ENCODE results near the gene FARP2. TPM values are rescaled to one million over a fixed set of nuclear protein-coding genes. Genes with fewer than 3 reads are reported as not detected.
A peak's percentile ranks its signal among the peaks of the same experiment; 100 is the strongest.

The FARP2 gene
- total and polyA plus RNA-seq, 10 of the 15 experiments (the other 5 are each of a cell fraction or from before 2014, with no cell fraction given), result 5.5 to 67.5 (median 36.8) TPM

DNA sequence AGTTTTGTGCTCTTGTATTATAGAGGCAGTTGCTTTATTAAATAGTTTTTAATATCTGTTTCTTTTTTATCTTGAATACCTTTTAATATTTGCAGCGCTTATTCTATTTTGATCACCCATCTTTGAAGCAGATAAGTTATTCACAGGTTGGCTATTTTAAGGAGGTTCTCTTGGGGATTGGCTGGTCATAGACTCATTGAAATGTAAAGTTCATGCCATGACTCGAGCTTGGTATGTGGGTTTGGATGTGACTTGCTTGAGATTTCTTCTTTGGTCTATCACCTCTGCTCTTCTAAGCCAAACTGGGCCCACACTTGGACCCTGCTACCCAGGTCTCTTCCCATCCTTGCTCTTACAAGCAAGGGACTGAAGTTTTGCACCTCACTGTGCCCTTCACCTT lies 33.6 kb downstream of the FARP2 start:
- RAD21 ChIA-PET (ENCODE audit: unreplicated experiment), result interaction anchor here (0.8 kb wide), 1 partner anchor 75 kb away, joined by 3 read pairs; no protein-coding TSS in a partner anchor
- no peak for FAIRE-seq

More for the DNA sequence above, 33.6 kb downstream of the FARP2 start:
- Histone ChIP-seq H2AFZ (ENCODE audit: control insufficient read depth, low read depth, low read length) (no peak overlapping the region), H3K27me3 (replicated peaks in 1 of 2; ENCODE audit: control insufficient read depth in 2 of 2, insufficient read depth in 2 of 2, low read length in 1 of 2) (no peaks in the 10 kb centered on the region), H3K9ac (ENCODE audit: control insufficient read depth, insufficient read depth, low read length) (no peak overlapping the region), H4K20me1 (ENCODE audit: control insufficient read depth, insufficient read depth) (no peaks in the 10 kb centered on the region), H3K9me3 (replicated peaks; ENCODE audit: control insufficient read depth, insufficient read depth, low read length) (no peaks in the 10 kb centered on the region; the same call in 2 of the 3 replicates), H3K36me3 (ENCODE audit: control insufficient read depth in 2 of 2, insufficient read depth in 2 of 2, low read length in 1 of 2) (no peaks in the 10 kb centered on the region; a peak in 1 of 4 replicates), H3K4me3 (no peak overlapping the region), H3K79me2 (ENCODE audit: control insufficient read depth, insufficient read depth, low read length) (peaks cover 12% of the 10 kb centered on the region), H3K4me2 (ENCODE audit: control insufficient read depth, insufficient read depth) (no peak overlapping the region), H3K4me1 (ENCODE audit: control insufficient read depth, insufficient read depth, low read length) (peaks cover 42% of the 10 kb centered on the region), H3K27ac (ENCODE audit: control insufficient read depth, insufficient read depth) (peak overlapping the region; percentile 35; the same call in 1 of the 2 replicates)
- POLR2A ChIA-PET, result interaction anchor here (1.0 kb wide), 1 partner anchor 31 kb away, joined by 5 read pairs; no protein-coding TSS in a partner anchor
- BruUV-seq (replicated peaks), result no TSS peak
- 20% methylated on average over 2 of the region's 2 CpGs for WGBS (ENCODE audit: insufficient coverage, insufficient replicate concordance, low lambda C conversion rate, missing lambda C conversion rate)
- TF ChIP-seq EED (IDR thresholded peaks at IDR 0.05; ENCODE audit: low read depth), result no peak
- TF ChIP-seq PBX3 (IDR thresholded peaks at IDR 0.05; ENCODE audit: insufficient replicate concordance, low read depth, low read length), result no peak
- no peak for TF ChIP-seq IKZF2 (IDR thresholded peaks at IDR 0.05)
- no peak for TF ChIP-seq TCF12 (IDR thresholded peaks at IDR 0.05; ENCODE audit: low read depth, low read length)
- TF ChIP-seq STAT1 (conservative IDR thresholded peaks at IDR 0.05), result no peak
- TF ChIP-seq, protein P1, sequence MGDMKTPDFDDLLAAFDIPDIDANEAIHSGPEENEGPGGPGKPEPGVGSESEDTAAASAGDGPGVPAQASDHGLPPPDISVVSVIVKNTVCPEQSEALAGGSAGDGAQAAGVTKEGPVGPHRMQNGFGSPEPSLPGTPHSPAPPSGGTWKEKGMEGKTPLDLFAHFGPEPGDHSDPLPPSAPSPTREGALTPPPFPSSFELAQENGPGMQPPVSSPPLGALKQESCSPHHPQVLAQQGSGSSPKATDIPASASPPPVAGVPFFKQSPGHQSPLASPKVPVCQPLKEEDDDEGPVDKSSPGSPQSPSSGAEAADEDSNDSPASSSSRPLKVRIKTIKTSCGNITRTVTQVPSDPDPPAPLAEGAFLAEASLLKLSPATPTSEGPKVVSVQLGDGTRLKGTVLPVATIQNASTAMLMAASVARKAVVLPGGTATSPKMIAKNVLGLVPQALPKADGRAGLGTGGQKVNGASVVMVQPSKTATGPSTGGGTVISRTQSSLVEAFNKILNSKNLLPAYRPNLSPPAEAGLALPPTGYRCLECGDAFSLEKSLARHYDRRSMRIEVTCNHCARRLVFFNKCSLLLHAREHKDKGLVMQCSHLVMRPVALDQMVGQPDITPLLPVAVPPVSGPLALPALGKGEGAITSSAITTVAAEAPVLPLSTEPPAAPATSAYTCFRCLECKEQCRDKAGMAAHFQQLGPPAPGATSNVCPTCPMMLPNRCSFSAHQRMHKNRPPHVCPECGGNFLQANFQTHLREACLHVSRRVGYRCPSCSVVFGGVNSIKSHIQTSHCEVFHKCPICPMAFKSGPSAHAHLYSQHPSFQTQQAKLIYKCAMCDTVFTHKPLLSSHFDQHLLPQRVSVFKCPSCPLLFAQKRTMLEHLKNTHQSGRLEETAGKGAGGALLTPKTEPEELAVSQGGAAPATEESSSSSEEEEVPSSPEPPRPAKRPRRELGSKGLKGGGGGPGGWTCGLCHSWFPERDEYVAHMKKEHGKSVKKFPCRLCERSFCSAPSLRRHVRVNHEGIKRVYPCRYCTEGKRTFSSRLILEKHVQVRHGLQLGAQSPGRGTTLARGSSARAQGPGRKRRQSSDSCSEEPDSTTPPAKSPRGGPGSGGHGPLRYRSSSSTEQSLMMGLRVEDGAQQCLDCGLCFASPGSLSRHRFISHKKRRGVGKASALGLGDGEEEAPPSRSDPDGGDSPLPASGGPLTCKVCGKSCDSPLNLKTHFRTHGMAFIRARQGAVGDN (IDR thresholded peaks at IDR 0.05), result no peak
- no peak for TF ChIP-seq NFIC (IDR thresholded peaks at IDR 0.05; ENCODE audit: low read depth, low read length)
- TF ChIP-seq RCOR1 (conservative IDR thresholded peaks at IDR 0.05; ENCODE audit: low read depth, low read length), result no peak
- TF ChIP-seq IRF4 (IDR thresholded peaks at IDR 0.05; ENCODE audit: low read depth, low read length), result no peak
- TF ChIP-seq NFXL1 (IDR thresholded peaks at IDR 0.05; ENCODE audit: borderline replicate concordance), result no peak
- TF ChIP-seq ZNF217 (IDR thresholded peaks at IDR 0.05), result no peak
- CTCF ChIA-PET, result interaction anchor here (1.8 kb wide), 1 partner anchor 31 kb away, joined by 8 read pairs; no protein-coding TSS in a partner anchor
- in situ Hi-C loops (cut with MboI) (no loop called here), intact Hi-C loops (cut with micrococcal nuclease; ENCODE audit: unreplicated experiment) (loop anchor here (5.0 to 10.0 kb wide), 2 partner anchors 72 to 135 kb away; partner anchors contain the start of genes HDLBP and SEPTIN2)
- SMC1A ChIA-PET (ENCODE audit: uncharacterized antibody, unreplicated experiment), result interaction anchor here (1.4 to 4.4 kb wide), 5 partner anchors 10 to 74 kb away, joined by 3 to 28 read pairs (median 5); partner anchors contain the start of genes HDLBP and SEPTIN2
- DNase-seq (ENCODE audit: low read depth, low spot score), result no peak
- no peak for ATAC-seq

Measured in GM12878 (cell line).